ENCODE measurements around the gene MBTD1. TPM values are rescaled to one million over a fixed set of nuclear protein-coding genes. Genes with fewer than 3 reads are reported as not detected.

The MBTD1 gene
- total RNA-seq, 1 donor from 2014 or later, result 32.9 TPM

- Mint-ChIP-seq H3K27ac (ENCODE audit: unreplicated experiment) (no peak within 1 kb of the TSS), H3K36me3 (ENCODE audit: low read depth) (peaks cover 3% of the 10 kb centered on the region), H3K9me3 (no peaks in the 10 kb centered on the region), H3K4me3 (no peak within 1 kb of the TSS), H3K4me1 (peaks cover 5% of the 10 kb centered on the region), H3K27me3 (ENCODE audit: low read depth) (no peaks in the 10 kb centered on the region)
- DNase-seq (ENCODE audit: low read depth, low spot score), result peak; percentile 100
- TF ChIP-seq, protein P1, sequence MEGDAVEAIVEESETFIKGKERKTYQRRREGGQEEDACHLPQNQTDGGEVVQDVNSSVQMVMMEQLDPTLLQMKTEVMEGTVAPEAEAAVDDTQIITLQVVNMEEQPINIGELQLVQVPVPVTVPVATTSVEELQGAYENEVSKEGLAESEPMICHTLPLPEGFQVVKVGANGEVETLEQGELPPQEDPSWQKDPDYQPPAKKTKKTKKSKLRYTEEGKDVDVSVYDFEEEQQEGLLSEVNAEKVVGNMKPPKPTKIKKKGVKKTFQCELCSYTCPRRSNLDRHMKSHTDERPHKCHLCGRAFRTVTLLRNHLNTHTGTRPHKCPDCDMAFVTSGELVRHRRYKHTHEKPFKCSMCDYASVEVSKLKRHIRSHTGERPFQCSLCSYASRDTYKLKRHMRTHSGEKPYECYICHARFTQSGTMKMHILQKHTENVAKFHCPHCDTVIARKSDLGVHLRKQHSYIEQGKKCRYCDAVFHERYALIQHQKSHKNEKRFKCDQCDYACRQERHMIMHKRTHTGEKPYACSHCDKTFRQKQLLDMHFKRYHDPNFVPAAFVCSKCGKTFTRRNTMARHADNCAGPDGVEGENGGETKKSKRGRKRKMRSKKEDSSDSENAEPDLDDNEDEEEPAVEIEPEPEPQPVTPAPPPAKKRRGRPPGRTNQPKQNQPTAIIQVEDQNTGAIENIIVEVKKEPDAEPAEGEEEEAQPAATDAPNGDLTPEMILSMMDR (conservative IDR thresholded peaks at IDR 0.05), result peak; percentile 84
These were observed 106.4 kb downstream of the MBTD1 start, which contains the start of gene NME1 for GRCh38 chr17:51153210-51154072. TSS of gene NME1 (plus strand) at chr17:51153559. CDS start at chr17:51155655, 2,096 bp downstream.

- Mint-ChIP-seq H3K27ac (ENCODE audit: unreplicated experiment) (no peak overlapping the region), H3K4me3 (no peak overlapping the region), H3K4me1 (peaks cover 5% of the 10 kb centered on the region), H3K36me3 (ENCODE audit: low read depth) (peaks cover 3% of the 10 kb centered on the region), H3K27me3 (ENCODE audit: low read depth) (no peaks in the 10 kb centered on the region), H3K9me3 (no peaks in the 10 kb centered on the region)
- TF ChIP-seq, protein P1 (conservative IDR thresholded peaks at IDR 0.05), result no peak
- no peak for DNase-seq (ENCODE audit: low read depth, low spot score)
These were observed 107.1 kb downstream of the MBTD1 start for GRCh38 chr17:51152766-51153209.

DNA sequence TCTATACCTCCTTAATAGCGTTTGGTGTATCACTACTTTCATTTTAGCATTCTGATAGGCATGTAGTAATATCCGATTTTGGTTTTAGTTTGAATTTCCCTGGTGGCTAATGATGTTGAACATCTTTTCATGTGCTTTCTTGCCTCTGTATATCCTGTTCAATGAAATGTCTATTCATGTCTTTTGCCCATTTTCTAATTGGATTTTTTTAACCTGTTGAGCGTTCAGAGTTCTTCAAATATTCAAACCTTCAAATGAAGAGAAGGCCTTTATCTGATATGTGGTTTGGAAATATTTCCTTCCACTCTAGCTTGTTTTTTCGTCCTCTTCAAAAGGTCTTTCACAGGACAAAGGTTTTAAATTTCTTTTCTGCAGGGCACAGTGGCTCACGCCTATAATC is 108.9 kb downstream of the MBTD1 start:
- Mint-ChIP-seq H3K4me3 (no peak overlapping the region), H3K36me3 (ENCODE audit: low read depth) (no peaks in the 10 kb centered on the region), H3K4me1 (peaks cover 10% of the 10 kb centered on the region), H3K9me3 (no peaks in the 10 kb centered on the region), H3K27me3 (ENCODE audit: low read depth) (no peaks in the 10 kb centered on the region), H3K27ac (ENCODE audit: unreplicated experiment) (no peak overlapping the region)
- DNase-seq (ENCODE audit: low read depth, low spot score), result no peak
- TF ChIP-seq, protein P1 (conservative IDR thresholded peaks at IDR 0.05), result no peak

DNA sequence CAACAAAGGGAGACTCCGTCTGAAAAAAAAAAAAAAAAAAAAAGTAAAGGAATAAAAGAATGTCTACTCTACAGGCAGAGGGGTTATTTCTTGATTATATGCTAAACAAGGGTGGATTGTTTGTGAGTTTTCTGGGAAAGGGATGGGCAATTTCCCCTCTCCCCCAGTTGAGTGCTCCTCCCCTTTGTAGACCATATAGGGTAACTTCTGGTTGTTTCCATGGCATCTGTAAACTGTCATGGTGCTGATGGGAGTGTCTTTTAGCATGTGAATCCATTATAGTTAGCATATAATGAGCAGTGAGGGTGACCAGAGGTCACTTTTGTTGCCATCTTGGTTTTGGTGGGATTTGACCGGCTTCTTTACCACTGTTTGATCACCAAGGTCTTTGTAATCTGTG is 110.7 kb downstream of the MBTD1 start:
- Mint-ChIP-seq H3K4me3 (no peak overlapping the region), H3K9me3 (no peaks in the 10 kb centered on the region), H3K27me3 (ENCODE audit: low read depth) (no peaks in the 10 kb centered on the region), H3K36me3 (ENCODE audit: low read depth) (no peaks in the 10 kb centered on the region), H3K4me1 (peaks cover 13% of the 10 kb centered on the region), H3K27ac (ENCODE audit: unreplicated experiment) (no peak overlapping the region)
- no peak for DNase-seq (ENCODE audit: low read depth, low spot score)
- TF ChIP-seq, protein P1 (conservative IDR thresholded peaks at IDR 0.05), result no peak

- Mint-ChIP-seq H3K27me3 (ENCODE audit: low read depth) (no peaks in the 10 kb centered on the region), H3K9me3 (no peaks in the 10 kb centered on the region), H3K4me3 (no peak overlapping the region), H3K36me3 (ENCODE audit: low read depth) (no peaks in the 10 kb centered on the region), H3K4me1 (peaks cover 14% of the 10 kb centered on the region), H3K27ac (ENCODE audit: unreplicated experiment) (no peak overlapping the region)
- DNase-seq (ENCODE audit: low read depth, low spot score), result no peak
- TF ChIP-seq, protein P1 (conservative IDR thresholded peaks at IDR 0.05), result no peak
These were observed 112.2 kb downstream of the MBTD1 start for GRCh38 chr17:51147650-51148049.
